Vagina (tissue), 2 donors: ENCODE results near the gene TULP4. TPM values are rescaled to one million over a fixed set of nuclear protein-coding genes. Genes with fewer than 3 reads are reported as not detected.

ENCODE experiments used
- DNase-seq, 2 donors: peaks; one replicate each; pipeline ENCODE4 v3.0.0-alpha.2; 2017; ENCODE audit errors: extremely low spot score in 2 of 2
- H3K27ac ChIP-seq: fragments of 200-600 bp; sonication (generic); one replicate; pipeline ENCODE4 v1.5.1; 2019
- H3K27me3 ChIP-seq: fragments of 200-600 bp; sonication (generic); one replicate; pipeline ENCODE4 v1.5.1; 2019
- H3K36me3 ChIP-seq, 2 donors: fragments of 200-600 bp; sonication (generic); one replicate each; pipeline ENCODE4 v1.5.1; 2017 to 2019
- H3K4me1 ChIP-seq: fragments of 200-600 bp; sonication (generic); one replicate; pipeline ENCODE4 v1.5.1; 2019
- H3K4me3 ChIP-seq, 2 donors: fragments of 200-600 bp; sonication (generic); 1 replicate in 1 of 2; 2 replicates in 1 of 2; pipeline ENCODE4 v1.5.1; 2016 to 2019
- H3K9me3 ChIP-seq: fragments of 200-600 bp; sonication (generic); one replicate; pipeline ENCODE4 v1.5.1; 2019
- CTCF ChIP-seq, 3 experiments: fragments of 450-650 bp in 2 of 3; fragments of 200-600 bp in 1 of 3; sonication (generic) in 1 of 3; IDR thresholded peaks; one replicate each; pipeline ENCODE4 v1.5.1; 2017 to 2019; ENCODE audit warnings: antibody characterized with exemption in 3 of 3, mild to moderate bottlenecking in 2 of 3, moderate library complexity in 2 of 3
- POLR2A ChIP-seq, 2 donors: fragments of 450-650 bp; IDR thresholded peaks; one replicate each; pipeline ENCODE4 v1.6.1; 2017; ENCODE audit warnings: antibody characterized with exemption in 2 of 2, mild to moderate bottlenecking in 2 of 2, moderate library complexity in 2 of 2
- POLR2AphosphoS5 ChIP-seq, 2 donors: sonication (generic); formaldehyde crosslinking; IDR thresholded peaks; one replicate each; pipeline ENCODE4 v1.9.0; 2017; ENCODE audit warnings: antibody characterized with exemption in 2 of 2, mild to moderate bottlenecking in 2 of 2, low read depth in 1 of 2; ENCODE audit not compliant: insufficient read depth in 1 of 2
- intact Hi-C: fragments of 100-400 bp; cut with DNase I; formaldehyde crosslinking; loops from one replicate; pipeline ENCODE4 v1.15.1; 2023
- total RNA-seq: library from RNA; depleted of rRNA; stranded (reverse); fragments of >200 nt; gene quantifications from one replicate; pipeline ENCODE4 v1.2.3, GENCODE V29; 2016

The TULP4 gene
- total RNA-seq, 1 donor from 2014 or later: 79.8 TPM

- Histone ChIP-seq H3K36me3 (peaks cover 0 to 4% of the 10 kb centered on the region in 2 donors), H3K4me3 (no peak overlapping the region), H3K27me3 (no peaks in the 10 kb centered on the region), H3K4me1 (no peaks in the 10 kb centered on the region), H3K9me3 (no peaks in the 10 kb centered on the region), H3K27ac (no peak overlapping the region)
- intact Hi-C loops: no loop called here
- no peak for TF ChIP-seq POLR2AphosphoS5 (IDR thresholded peaks at IDR 0.05; ENCODE audit: insufficient read depth in 1 of 2, low read depth in 1 of 2)
- no peak for TF ChIP-seq POLR2A (IDR thresholded peaks at IDR 0.05)
- no peak for TF ChIP-seq CTCF (IDR thresholded peaks at IDR 0.05)
- DNase-seq: no peak
Observed at GRCh38 chr6:158489441-158489840, 177.2 kb downstream of the TULP4 start.

GRCh38 chr6:158492881-158493280, 180.6 kb downstream of the TULP4 start:
- intact Hi-C loops: no loop called here
- Histone ChIP-seq H3K4me1 (no peaks in the 10 kb centered on the region), H3K36me3 (peaks cover 0 to 9% of the 10 kb centered on the region in 2 donors), H3K27ac (no peak overlapping the region), H3K9me3 (no peaks in the 10 kb centered on the region), H3K27me3 (no peaks in the 10 kb centered on the region), H3K4me3 (no peak overlapping the region)
- no peak for DNase-seq
- TF ChIP-seq POLR2A (IDR thresholded peaks at IDR 0.05): no peak
- no peak for TF ChIP-seq POLR2AphosphoS5 (IDR thresholded peaks at IDR 0.05; ENCODE audit: insufficient read depth in 1 of 2, low read depth in 1 of 2)
- no peak for TF ChIP-seq CTCF (IDR thresholded peaks at IDR 0.05)

- Histone ChIP-seq H3K36me3 (peaks cover 0 to 19% of the 10 kb centered on the region in 2 donors), H3K27me3 (no peaks in the 10 kb centered on the region), H3K9me3 (no peaks in the 10 kb centered on the region), H3K4me3 (no peak overlapping the region), H3K27ac (no peak overlapping the region), H3K4me1 (peaks cover 13% of the 10 kb centered on the region)
- intact Hi-C loops: no loop called here
- TF ChIP-seq POLR2A (IDR thresholded peaks at IDR 0.05): no peak
- no peak for TF ChIP-seq CTCF (IDR thresholded peaks at IDR 0.05)
- no peak for TF ChIP-seq POLR2AphosphoS5 (IDR thresholded peaks at IDR 0.05; ENCODE audit: insufficient read depth in 1 of 2, low read depth in 1 of 2)
- no peak for DNase-seq
Observed at GRCh38 chr6:158496700-158497099, 184.4 kb downstream of the TULP4 start.

- Histone ChIP-seq H3K4me3 (no peak overlapping the region), H3K9me3 (no peaks in the 10 kb centered on the region), H3K4me1 (peaks cover 13% of the 10 kb centered on the region), H3K27ac (no peak overlapping the region), H3K36me3 (peaks cover 0 to 26% of the 10 kb centered on the region in 2 donors), H3K27me3 (no peaks in the 10 kb centered on the region)
- intact Hi-C loops: no loop called here
- no peak for TF ChIP-seq CTCF (IDR thresholded peaks at IDR 0.05)
- TF ChIP-seq POLR2AphosphoS5 (IDR thresholded peaks at IDR 0.05; ENCODE audit: insufficient read depth in 1 of 2, low read depth in 1 of 2): no peak
- no peak for TF ChIP-seq POLR2A (IDR thresholded peaks at IDR 0.05)
- DNase-seq: no peak
Observed at GRCh38 chr6:158497620-158498019, 185.4 kb downstream of the TULP4 start.

GRCh38 chr6:158498362-158498761, 186.1 kb downstream of the TULP4 start:
- Histone ChIP-seq H3K4me1 (peaks cover 13% of the 10 kb centered on the region), H3K27me3 (no peaks in the 10 kb centered on the region), H3K4me3 (no peak overlapping the region), H3K27ac (no peak overlapping the region), H3K36me3 (peaks cover 0 to 26% of the 10 kb centered on the region in 2 donors), H3K9me3 (no peaks in the 10 kb centered on the region)
- no peak for DNase-seq
- TF ChIP-seq POLR2A (IDR thresholded peaks at IDR 0.05): no peak
- TF ChIP-seq CTCF (IDR thresholded peaks at IDR 0.05): no peak
- no peak for TF ChIP-seq POLR2AphosphoS5 (IDR thresholded peaks at IDR 0.05; ENCODE audit: insufficient read depth in 1 of 2, low read depth in 1 of 2)
- intact Hi-C loops: no loop called here
